B cell (primary cell): ENCODE results near the gene IRGQ.

Experiments used
- EZH2 ChIP-seq: IDR thresholded peaks from 2 replicates; pipeline ENCODE4 v1.6.1; 2012; ENCODE audit warnings: borderline replicate concordance, low read depth, mild to moderate bottlenecking, moderate library complexity, low read length; ENCODE audit not compliant: insufficient read depth, poor library complexity, severe bottlenecking
- TF ChIP-seq, protein P1 (sequence below): fragments of 200-600 bp; IDR thresholded peaks from one replicate; pipeline ENCODE4 v1.8.0; 2022; ENCODE audit warnings: antibody characterized with exemption, mild to moderate bottlenecking

DNA sequence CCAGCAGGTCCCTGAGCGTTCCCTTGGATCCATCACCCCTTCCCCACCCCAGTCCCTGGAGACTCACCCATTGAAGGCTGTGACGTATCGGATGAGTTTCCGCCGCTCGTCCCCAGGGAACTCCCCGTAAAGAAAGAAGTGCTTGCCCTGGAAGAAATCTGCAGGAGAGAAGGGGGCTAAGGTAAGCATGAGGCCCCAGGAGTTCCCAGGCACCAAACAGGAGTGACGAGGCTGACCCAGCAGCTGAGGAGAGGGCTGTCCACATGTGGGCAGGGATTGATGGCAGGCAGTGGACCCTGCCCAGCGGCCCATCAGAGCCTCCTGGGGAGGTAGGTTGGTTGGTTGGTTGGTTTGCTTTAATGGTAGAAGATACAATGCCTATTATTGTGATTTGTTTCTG is 51.9 kb downstream of the IRGQ start:
- no peak for TF ChIP-seq EZH2
- TF ChIP-seq, protein P1, sequence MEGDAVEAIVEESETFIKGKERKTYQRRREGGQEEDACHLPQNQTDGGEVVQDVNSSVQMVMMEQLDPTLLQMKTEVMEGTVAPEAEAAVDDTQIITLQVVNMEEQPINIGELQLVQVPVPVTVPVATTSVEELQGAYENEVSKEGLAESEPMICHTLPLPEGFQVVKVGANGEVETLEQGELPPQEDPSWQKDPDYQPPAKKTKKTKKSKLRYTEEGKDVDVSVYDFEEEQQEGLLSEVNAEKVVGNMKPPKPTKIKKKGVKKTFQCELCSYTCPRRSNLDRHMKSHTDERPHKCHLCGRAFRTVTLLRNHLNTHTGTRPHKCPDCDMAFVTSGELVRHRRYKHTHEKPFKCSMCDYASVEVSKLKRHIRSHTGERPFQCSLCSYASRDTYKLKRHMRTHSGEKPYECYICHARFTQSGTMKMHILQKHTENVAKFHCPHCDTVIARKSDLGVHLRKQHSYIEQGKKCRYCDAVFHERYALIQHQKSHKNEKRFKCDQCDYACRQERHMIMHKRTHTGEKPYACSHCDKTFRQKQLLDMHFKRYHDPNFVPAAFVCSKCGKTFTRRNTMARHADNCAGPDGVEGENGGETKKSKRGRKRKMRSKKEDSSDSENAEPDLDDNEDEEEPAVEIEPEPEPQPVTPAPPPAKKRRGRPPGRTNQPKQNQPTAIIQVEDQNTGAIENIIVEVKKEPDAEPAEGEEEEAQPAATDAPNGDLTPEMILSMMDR = no peak
